PFSK-1 (cell line): ENCODE measurements around the gene HNRNPC.

ENCODE experiments used
- POLR2AphosphoS5 ChIP-seq: IDR thresholded peaks from 2 replicates; pipeline ENCODE4 v1.6.1; 2012; ENCODE audit warnings: low read depth, mild to moderate bottlenecking, control low read depth, low read length, moderate library complexity
- TAF1 ChIP-seq: IDR thresholded peaks from 2 replicates; pipeline ENCODE4 v1.6.1; 2012; ENCODE audit warnings: low read length, control low read depth, borderline replicate concordance; ENCODE audit not compliant: insufficient read depth

- TF ChIP-seq POLR2AphosphoS5 (no peak), TAF1 (no peak)
These were observed 29.1 kb upstream of the HNRNPC start for GRCh38 chr14:21298358-21298757.
